Central memory CD4-positive, alpha-beta T cell (primary cell): Measurements from ENCODE around the gene AMELY.
"Not testable (repeated sequence)": the region's sequence is repeated elsewhere in the genome, so short reads cannot be mapped to it uniquely, and the experiment has no call there.

ENCODE experiments used
- DNase-seq: peaks from one replicate; pipeline ENCODE4 v3.0.0; 2022
- total RNA-seq, 3 experiments: gene quantifications; one replicate each; lab custom pipeline; 2026; lab: John Stamatoyannopoulos, UW

AMELY gene
- 0 reads per million in 3 experiments for total RNA-seq

DNA sequence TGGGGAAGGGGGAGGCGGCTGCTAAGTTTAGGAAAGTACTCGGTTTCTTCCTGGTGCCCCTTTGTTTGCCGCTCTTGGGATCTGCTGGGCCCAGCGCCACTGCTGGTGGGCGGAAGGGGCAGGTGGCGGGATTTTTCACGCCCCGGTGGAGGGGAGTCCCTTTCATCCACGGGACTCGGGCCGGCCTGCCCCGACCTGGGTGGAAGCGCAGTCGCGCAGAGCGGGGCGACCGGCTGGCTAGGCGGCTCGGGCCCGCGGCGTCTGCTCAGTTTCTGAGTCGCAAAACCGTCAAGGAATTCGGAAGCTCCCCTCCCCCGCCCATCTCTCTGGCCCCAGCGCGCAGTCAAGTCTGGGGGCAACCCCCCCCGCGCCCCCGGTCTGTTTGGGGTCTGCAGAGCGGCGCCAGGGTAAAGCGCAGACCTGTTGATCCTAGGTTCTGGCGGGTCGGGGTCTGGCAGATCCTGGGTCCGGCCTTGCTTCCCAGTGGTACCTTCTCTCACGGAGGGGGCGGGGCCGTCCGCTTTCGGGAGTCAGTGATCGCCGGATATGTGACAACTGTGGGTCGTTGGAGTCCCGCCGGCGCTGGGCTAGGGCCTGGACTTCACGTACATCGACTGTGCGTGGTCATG is at the start of gene AMELY:
AMELY (minus strand) TSS at position 500 of the 629 bp plus-strand sequence. CDS start 39,144 bp downstream, outside the sequence.
- DNase-seq = no peak

DNA sequence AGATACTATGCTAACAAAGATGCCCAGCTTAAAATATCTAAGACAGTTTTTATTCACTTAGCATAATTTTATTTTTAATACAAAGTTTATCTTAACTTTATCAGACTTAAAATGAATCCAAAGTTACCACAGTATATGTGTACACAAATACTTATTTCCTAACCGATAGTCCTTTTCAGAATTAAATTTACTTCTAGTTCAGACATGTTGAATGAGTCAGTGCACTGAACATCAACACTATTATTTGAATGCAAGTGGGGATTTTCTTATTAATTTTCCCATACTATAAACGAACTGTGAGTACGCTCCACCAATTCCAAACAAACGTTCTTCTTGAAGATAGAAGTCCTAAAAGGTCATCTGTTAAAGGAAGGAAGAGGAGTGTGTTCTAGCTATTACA is 38.4 kb upstream of the AMELY start:
- no peak for DNase-seq

DNA sequence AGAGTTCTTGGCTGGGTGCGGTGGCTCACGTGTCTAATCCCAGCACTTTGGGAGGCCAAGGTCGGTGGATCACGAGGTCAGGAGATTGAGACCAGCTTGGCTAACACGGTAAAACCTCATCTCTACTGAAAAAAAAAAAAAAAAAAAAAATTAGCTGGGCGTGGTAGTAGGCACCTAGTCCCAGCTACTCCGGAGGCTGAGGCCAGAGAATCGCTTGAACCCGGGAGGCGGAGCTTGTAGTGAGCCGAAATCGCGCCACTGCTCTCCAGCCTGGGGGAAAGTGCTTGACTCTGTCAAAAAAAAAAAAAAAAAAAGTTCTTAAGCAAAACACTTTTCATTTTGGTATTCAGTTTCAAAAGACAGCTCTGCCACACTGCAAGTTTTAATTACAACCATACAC is 36.8 kb upstream of the AMELY start:
- DNase-seq = no peak

DNA sequence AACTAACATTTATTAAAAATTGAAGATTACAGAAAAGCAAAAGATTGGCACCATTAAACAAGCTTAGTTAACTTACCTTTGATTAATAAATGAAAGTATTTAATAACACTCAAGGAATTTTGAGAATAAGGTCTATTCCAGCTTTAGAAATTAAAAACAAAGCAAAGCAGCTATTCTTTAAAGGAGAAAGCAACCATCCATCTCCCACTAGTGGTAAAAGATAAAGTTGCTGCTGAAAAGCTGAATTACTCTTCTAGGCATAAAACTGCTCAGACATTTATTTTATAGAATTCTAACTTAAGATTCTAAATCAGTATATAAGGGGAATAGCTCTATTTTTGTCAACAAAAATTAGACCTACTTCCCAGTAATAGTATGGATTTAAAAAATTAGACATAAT is 36.1 kb upstream of the AMELY start:
- DNase-seq = no peak

DNA sequence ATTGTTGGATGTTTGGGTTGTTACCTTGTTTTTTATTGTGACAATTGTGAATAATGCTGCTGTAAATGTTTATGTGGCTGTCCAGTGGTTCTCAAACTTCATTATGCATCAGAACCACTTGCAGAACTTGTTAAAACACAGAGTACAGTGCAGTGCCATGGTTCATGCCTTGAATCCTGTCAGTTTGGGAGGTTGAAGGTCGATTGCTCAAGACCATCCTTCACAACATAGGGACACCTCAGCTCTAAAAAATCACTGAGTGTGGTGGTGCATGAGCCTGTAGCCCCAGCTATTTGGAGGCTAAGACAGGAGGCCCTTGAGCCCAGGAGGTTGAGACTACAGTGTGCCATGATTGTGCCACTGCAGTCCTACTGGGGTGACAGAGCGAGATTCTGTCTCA is 23.9 kb upstream of the AMELY start:
- no peak for DNase-seq

DNA sequence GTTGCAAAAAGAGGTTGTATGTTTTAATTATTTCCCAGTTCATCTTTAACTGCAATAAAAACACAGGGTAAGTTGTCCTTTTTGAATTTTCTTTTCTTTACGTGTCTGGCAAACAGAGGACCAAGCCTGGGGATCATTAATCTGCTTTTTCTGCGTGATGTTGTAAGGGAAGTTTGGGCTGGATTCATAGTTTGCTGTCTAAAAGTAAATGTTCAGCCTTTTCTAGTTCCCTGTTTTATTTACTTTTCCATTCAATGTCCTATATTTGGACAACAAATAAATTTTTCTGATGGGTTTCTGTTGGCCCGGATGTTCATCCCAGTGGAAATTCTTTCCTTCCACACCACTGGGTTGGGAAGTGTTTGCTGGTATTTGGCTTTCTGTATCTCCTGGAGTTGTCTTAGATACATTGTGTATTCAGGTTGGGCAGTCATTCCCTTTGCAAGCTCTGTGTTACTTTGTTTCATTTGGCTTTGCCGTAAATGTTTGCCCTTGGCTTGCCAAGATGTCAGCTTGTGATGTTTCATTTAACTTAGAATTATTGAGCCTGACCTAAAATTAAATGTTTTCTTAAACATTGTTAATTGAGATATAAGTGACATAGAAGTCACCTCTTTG is 20.3 kb upstream of the AMELY start:
- DNase-seq = no peak

GRCh38 chrY:6929237-6929636 is 17.7 kb upstream of the AMELY start:
- DNase-seq = no peak

DNA sequence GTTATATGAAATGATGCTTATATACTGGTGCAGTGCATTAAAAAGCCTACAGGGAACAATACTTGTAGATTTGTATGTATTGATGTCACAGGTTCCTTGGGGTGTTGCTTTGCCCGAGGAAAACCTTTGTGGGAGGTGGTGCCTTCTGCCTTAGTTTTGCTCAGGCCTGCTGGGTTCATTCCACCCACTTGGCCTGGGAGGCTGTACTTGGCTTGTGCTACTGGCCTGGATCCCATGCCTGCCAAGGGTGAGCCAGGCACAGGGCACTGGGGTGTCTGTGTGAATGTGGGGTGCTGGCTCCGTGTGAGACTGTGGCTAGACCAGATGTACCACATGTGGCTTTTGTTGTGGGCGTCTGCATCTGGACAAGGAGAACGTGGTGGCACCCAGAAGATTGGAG is 16.7 kb upstream of the AMELY start:
- no peak for DNase-seq

DNA sequence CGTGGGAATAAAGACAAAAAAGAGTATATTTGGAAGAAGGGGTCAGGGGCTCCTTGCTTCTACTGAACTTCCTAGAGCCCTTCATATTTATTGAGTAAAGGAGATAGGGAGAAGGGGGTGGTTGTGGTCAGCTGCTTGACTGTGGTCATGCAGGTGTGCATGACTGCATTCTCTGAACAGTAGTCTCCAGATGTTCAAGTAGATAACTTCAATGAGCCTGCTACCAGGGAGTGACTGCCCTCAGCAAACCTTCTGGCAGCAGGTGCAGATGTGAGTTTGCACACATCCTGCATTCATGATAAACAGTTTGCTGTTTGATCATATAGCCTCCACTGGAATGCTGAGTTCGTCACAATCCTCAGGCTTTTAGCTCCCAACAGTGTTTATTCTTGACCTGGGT is 9.5 kb upstream of the AMELY start:
- DNase-seq = no peak

DNA sequence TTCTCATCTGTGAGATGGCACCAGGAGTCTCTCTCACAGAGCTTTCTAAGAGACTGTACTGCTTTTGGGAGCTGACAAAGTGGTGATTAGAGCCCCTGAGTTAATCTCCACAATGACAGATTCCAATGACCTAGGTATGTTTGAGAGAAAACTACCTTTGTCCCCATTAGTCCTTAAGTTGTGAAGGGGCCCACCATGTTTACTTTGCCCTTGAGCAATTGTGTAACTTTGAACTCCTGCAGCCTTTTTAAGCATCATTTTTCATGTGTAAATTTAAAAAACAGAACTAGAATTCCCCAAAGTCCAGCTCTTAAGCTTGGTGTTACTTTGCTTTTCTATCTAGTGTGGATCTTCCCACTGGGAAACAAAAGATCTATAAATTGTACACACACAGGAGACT is 1.8 kb upstream of the AMELY start:
- no peak for DNase-seq

DNA sequence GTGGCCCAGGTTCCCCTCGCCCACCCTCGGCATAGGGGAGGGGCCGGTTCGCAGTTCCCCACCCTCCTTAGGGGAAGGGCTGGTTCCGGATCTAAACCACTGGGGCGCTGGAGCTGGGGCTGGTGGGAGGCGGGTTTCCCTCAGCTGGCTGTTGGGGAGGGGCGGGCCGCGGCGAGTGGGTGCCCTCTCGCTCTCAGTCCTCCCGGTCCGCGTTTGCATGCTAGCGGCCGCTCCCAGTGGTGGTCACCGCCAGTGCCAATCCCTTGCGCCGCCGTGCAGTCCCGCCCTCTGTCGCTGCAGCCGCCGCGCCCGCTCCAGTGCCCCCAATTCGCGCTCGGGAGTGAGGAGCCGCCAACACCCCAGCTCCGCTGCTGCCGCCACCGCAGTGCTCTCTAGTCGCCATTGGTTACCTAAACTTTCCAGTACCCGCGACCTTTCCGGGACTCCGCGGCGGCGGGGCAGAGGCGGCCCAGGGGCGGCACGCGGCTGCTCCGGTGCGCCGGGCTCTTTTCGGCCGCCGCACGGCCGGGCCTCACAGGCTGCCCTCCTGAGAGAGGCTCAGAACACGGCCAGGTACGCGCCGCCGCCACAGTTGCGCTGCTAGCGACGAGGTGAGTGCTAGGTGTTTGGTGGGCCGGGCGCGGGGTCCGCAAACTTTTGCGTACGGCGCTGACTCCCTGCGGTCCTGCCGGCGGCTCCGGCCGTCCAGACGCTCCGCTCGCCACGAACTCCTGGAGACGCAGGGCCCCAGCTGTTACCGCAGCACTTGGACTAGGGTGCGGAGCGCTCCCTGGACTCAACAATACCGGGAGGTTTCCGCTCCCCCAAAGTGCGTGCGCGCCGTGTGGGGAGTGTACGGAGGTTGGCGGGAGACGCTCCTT is 940 bp downstream of the AMELY start, which contains the start of gene TBL1Y:
TBL1Y (plus strand) TSS at position 326 of the 881 bp plus-strand sequence. CDS start 114,388 bp downstream, outside the sequence.
- DNase-seq = no peak

DNA sequence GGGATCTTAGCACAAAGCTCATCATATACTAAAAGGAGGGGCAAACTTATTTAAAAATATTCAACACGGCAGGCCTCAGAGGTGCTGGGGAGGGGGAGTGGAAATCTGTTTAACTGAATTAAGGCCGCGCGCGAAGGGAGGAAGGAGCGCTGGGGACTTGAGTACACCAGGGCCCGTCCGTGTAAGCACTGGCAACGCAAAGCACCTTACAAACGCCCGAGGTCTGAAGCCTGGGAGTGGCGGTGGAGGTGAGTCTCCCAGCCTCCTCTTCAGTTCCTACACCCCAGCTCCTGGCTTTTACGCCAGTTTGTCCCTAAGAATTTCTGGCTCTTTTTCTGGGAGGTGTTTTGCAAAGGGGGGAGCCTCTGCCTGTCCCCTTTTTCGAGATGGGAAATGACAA is 1.7 kb downstream of the AMELY start:
- no peak for DNase-seq

DNA sequence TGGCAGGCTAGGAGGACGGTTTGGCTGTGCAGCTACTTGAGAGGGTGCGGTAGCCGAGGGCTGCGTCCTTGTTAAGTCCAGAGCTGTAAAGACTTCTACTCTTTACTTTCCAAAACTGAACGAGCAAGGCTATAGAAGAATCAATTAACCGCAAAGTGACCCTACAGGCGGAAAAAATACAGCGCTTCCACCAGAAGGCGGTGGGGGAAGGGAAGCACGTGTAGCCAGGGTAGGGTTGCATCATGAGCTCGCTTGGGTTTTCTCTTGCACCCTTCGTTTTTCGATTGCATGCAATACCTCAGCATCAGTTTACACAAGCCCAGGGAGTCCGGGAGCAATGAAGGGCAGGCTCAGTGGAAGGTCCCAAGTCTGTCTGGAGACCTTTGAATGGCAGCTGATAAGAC is 2.4 kb downstream of the AMELY start:
- no peak for DNase-seq

DNA sequence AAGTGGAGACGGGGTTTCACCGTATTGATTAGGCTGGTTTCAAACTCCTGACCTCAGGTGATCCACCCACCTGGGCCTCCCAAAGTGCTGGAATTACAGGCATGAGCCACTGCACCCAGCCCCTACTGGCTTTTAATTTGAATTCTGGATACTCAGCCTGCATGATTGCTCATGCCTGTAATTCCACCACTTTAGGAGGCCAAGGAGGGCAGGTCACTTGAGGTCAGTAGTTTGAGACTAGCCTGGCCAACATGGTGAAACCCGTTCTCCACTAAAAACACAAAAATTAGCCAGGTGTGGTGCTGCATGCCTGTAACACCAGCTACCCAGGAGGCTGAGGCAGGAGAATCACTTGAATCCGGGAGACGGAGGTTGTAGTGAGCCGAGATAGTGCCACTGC is 3.5 kb downstream of the AMELY start:
- not testable (repeated sequence) for DNase-seq

- DNase-seq = no peak
These were observed 4.0 kb downstream of the AMELY start for GRCh38 chrY:6907591-6907990.

DNA sequence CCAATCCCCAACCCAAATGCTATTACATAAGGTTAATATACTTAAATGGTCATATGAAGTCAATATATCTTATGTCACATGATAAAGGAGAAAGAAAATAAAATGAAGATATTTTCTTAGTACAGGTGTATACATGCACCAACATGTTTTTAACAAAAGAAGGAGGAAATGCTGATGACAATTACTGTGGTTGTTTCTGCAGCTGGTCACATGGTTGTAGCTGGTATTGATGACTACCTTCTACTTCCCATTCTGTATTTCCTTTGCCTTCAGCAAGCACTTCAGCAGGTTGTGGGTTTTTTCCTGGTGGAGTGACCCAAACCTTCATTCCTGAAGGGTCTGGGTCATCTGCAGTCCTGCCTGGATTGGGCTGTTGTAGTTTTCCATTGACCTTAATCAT is 9.4 kb downstream of the AMELY start:
- DNase-seq = not testable (repeated sequence)

DNA sequence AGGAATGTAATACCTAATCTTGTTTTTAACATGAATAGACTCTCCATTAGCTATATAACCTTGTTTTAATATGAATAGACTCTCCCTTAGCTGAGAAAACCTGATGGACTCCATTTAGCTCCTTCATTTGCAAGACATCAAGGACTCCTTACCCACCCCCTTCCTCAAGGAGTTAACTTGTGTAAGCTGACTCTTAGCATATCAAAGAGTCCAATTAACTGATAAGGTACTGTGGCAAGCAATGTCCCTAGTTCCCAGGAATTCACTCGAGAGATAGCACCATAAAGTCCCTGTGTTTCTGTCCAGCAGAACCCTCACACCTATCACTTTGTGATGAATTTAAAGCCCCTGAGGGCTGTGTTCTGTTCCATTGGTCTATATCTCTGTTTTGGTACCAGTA is 16.3 kb downstream of the AMELY start:
- DNase-seq = no peak

- DNase-seq = no peak
These were observed 17.1 kb downstream of the AMELY start for GRCh38 chrY:6894496-6894895.

DNA sequence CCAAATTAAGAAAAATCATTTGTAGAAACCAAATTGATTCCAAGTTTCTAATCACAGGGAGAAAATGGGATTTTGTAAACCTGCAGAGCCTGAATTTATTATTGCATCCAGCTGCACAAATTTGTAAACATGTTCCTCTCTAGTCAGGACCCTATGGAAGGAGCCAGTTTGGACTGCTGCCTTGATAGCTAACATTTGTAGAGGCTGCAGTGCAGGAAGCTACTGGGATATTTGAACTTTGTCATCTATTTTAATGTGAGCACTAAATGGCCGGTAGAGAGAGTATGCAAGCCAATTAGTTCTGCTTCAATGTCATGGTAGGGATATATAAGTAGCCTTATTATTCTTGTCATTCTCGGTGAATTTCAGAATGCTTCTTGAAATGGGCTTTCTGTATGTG is 62.2 kb downstream of the AMELY start:
- DNase-seq = no peak

DNA sequence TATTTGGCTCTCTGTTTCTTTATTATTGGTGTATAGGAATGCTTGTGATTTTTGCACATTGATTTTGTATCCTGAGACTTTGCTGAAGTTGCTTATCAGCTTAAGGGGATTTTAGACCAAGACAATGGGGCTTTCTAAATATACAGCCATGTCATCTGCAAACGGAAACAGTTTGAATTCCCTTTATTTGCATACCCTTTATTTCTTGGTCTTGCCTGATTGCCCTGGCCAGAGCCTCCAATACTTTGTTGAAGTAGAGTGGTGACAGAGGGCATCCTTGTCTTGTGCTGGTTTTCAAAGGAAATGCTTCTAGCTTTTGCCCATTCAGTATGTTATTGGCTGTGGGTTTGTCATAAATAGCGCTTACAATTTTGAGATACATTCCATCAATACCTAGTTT is 68.9 kb downstream of the AMELY start:
- DNase-seq = not testable (repeated sequence)
